SK-N-SH treated with all-trans-retinoic acid at 6 μM for 48 hours (cell line): ENCODE data around the gene SPACA5B.

Experiments used
- BACH2 ChIP-seq: fragments of 250-450 bp; sonication (Bioruptor Pico); IDR thresholded peaks from 2 replicates; pipeline ENCODE4 v1.9.0; 2021; ENCODE audit warnings: mild to moderate bottlenecking, borderline replicate concordance
- GLIS3 ChIP-seq: fragments of 250-450 bp; sonication (Bioruptor Pico); IDR thresholded peaks from 2 replicates; pipeline ENCODE4 v1.5.0; 2020; ENCODE audit warnings: mild to moderate bottlenecking, moderate library complexity
- ZFP30 ChIP-seq: fragments of 450-650 bp; formaldehyde crosslinking; IDR thresholded peaks from 2 replicates; pipeline ENCODE4 v1.5.0; 2022; ENCODE audit warnings: mild to moderate bottlenecking, moderate library complexity
- ZNF565 ChIP-seq: fragments of 450-650 bp; formaldehyde crosslinking; conservative IDR thresholded peaks from 2 replicates; pipeline ENCODE4 v1.5.0; 2020; ENCODE audit warnings: low read depth, mild to moderate bottlenecking, moderate library complexity
- TF ChIP-seq, protein P1 (sequence below): fragments of 250-450 bp; sonication (Bioruptor Pico); IDR thresholded peaks from 2 replicates; pipeline ENCODE4 v1.5.1; 2020; ENCODE audit warnings: low read depth, mild to moderate bottlenecking, moderate library complexity
- TF ChIP-seq, protein P2 (sequence below): fragments of 250-450 bp; sonication (Bioruptor Pico); IDR thresholded peaks from 2 replicates; pipeline ENCODE4 v1.8.0; 2020; ENCODE audit warnings: mild to moderate bottlenecking, moderate library complexity, borderline replicate concordance

DNA sequence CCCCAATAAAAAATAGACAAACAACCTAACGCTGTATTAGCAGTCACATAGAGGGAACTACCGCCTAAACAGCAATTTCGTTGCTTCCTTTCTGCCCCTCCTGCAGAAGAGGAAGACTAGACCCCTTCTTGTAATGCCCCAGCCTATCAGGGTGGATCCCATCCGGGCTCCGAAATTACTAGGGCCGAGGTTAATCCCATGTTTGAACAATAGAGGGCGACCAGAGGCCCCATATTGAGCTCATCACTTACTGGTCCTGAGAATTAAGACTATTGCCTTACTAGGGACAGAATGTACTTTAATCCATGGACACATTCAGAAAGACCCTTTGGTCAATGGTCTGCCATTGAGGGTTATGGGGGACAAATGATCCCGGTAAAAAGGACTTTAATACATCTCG lies 47.2 kb upstream of the SPACA5B start:
- no peak for TF ChIP-seq BACH2
- no peak for TF ChIP-seq ZFP30
- TF ChIP-seq, protein P1, sequence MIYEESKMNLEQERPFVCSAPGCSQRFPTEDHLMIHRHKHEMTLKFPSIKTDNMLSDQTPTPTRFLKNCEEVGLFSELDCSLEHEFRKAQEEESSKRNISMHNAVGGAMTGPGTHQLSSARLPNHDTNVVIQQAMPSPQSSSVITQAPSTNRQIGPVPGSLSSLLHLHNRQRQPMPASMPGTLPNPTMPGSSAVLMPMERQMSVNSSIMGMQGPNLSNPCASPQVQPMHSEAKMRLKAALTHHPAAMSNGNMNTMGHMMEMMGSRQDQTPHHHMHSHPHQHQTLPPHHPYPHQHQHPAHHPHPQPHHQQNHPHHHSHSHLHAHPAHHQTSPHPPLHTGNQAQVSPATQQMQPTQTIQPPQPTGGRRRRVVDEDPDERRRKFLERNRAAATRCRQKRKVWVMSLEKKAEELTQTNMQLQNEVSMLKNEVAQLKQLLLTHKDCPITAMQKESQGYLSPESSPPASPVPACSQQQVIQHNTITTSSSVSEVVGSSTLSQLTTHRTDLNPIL (CRISPR knock-in tag): no peak
- TF ChIP-seq GLIS3: no peak
- no peak for TF ChIP-seq ZNF565 (CRISPR knock-in tag)
- TF ChIP-seq, protein P2, sequence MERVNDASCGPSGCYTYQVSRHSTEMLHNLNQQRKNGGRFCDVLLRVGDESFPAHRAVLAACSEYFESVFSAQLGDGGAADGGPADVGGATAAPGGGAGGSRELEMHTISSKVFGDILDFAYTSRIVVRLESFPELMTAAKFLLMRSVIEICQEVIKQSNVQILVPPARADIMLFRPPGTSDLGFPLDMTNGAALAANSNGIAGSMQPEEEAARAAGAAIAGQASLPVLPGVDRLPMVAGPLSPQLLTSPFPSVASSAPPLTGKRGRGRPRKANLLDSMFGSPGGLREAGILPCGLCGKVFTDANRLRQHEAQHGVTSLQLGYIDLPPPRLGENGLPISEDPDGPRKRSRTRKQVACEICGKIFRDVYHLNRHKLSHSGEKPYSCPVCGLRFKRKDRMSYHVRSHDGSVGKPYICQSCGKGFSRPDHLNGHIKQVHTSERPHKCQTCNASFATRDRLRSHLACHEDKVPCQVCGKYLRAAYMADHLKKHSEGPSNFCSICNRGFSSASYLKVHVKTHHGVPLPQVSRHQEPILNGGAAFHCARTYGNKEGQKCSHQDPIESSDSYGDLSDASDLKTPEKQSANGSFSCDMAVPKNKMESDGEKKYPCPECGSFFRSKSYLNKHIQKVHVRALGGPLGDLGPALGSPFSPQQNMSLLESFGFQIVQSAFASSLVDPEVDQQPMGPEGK (CRISPR knock-in tag): no peak
